HG03571 (cell line): Measurements from ENCODE around the gene LAG3.

Experiments
- ATAC-seq: cut with Tn5 transposase; IDR thresholded peaks from one replicate; pipeline ENCODE4 v1.9.1; 2021; ENCODE audit not compliant: unreplicated experiment

Gene LAG3

DNA sequence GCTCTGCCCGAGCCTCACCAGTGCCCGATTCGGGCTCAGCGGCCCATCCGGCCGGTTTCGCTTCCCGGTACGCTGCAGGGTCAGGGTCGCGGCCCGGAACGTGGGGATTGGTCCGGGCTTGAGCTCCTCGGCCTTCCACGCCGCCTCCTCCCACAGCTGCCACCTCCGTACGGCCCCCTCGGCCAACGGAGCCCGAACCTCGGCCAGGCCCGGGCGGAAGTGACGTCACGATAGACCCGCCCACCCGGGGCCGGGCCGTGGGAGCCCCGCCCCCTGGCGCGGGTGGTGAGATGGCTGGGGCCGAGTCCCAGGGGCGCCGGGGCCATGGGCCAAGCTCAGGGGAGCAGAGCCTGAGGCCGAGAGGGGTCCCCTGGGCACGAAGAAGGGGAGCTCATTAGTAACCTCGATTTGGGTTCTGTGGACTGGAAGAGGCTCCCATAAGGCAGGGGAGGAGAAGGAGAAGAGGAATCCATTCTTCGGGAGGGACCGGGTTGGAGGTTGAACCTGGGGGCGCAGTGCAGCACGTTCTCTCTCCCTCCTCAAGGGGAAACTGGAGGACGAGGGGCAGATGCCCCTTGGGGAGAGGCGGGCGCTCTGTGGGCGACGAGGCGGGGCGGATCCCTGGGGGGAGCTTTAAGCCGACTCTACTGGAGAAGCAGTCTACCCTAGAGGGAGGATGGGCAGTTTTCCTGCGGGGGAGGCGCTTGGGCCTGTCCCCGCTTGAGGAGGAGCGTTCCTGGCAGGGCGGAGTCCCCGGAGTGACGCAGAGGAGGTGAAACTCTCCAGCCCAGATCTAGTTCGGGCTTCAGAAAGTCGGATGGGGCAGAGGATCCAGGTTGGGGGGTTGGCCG lies 19.2 kb upstream of the LAG3 start, which contains the start of gene MLF2:
Gene MLF2 (minus strand): TSS at position 221 of the 851 bp plus-strand sequence. CDS start 807 bp downstream, outside the sequence.
- peak; percentile 84 for ATAC-seq

DNA sequence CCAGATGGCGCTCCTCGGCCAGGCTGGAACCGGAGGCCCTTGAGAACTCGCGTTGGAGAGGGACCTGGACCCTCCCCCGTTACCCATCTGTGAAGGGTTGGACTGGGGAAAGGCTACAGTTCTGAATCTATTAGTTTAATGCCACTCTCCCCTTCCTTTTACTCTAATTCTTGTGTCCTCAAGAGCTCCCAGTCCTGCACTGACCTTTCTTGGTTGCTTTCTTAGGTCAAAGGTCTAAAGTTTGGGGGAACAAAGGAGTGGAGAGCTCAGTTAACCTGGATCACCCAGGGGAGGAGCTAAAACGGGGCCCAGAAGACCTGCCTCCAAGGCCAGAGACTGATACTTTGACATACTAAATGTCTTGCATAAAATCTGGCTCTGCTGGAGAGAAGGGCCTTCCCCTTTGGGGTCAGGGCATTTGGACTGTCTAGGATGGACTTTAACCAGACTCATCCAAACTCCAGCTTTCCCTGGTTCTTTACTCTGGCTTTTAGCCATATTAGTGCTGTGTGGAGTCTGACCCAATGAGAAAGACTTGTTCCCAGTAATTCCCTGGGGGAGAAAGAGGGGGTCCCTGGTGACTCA lies 18.5 kb upstream of the LAG3 start:
- ATAC-seq, result no peak

DNA sequence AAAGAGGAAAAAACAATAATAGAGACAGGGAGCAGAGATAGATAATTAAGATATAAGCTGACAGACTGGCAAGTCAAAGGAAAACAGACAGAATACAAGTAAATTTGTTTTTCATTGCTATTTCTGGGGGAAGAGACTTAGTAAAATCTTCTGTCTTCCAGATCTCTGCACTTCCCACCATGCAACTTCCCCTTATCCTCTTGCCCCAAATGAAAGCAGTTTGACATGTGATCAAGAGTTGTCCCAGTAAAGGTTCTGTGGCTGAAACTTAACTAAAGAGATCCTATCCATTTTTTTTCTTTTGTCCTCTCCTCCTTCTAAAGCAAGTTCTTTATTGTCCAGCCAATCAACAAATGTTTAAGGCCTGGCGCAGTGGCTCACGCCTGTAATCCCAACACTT lies 17.9 kb upstream of the LAG3 start:
- ATAC-seq, result no peak

DNA sequence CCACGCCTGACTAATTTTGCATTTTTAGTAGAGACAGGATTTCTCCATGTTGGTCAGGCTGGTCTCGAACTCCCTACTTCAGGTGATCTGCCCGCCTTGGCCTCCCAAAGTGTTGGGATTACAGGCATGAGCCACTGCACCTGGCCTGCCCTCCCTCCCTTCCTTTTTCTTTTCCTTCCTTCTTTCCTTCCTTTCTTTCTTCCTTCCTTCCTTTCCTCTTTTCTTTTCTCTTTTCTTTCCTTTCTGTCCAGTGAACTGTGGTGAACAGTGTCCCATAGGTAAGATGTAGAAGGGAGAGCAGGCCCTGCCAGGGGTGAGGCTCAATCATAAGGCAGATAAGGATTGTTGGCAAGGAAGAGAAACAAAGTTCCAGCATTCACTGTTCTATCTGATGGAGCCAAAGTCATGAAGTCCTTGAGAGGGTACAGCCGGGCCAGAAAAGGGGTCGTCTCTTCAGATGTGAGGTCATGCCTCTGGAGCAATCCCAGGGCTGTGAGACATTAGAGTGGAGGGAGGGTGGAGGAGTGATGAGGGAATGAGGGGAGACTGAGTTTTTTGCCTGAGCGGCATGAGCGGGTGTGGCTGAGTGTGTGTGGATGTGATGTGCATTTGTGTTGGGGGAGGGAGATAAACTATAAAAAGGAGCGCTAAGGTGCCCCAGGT lies 15.2 kb upstream of the LAG3 start:
- no peak for ATAC-seq

DNA sequence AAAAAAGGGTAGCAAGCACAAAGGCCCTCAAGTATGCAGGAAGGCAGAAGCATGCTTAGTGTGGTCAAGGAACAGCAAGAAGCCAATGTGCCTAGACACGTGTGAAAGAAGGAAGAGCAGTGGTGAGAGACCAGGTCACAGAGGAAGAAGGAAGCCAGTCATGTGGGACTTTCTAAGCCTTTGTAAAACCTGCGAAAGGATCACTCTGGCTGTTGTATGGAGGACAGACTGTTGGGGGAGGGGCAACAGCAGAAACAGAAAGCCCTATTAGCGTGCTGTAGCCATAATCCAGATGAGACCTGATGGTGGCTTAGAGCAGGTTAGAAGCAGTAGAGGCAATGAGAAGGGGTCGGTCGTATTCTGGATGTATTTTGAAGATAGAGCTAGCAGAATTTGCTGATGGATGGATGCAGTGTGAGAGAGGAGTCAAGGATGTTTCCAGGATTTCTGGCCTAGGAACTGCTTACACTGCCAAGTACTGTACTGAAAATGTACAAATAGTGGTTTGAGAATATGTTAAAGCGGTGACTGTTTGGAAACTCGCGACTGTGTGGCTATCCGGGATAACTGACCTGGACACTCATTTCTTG lies 13.7 kb upstream of the LAG3 start:
- ATAC-seq, result no peak

DNA sequence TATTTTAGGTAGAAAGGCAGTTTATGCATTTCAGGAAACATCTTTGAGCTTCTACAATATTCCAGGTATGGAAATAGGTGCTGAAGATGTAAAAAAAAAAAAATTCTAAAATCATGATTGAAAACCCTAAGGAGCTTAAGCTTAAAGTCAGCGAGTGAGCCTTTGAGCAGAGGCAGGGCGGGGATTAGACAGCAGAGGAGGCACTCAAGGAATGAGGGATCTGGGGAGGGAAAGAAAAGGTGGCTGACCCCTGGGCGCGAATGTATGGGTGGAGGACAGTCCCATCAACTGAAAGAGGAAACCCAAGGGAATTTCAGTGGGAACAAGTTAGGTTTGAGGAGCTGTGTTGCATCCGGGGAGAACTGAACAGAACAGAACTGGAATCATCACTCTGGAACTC lies 12.6 kb upstream of the LAG3 start:
- no peak for ATAC-seq

DNA sequence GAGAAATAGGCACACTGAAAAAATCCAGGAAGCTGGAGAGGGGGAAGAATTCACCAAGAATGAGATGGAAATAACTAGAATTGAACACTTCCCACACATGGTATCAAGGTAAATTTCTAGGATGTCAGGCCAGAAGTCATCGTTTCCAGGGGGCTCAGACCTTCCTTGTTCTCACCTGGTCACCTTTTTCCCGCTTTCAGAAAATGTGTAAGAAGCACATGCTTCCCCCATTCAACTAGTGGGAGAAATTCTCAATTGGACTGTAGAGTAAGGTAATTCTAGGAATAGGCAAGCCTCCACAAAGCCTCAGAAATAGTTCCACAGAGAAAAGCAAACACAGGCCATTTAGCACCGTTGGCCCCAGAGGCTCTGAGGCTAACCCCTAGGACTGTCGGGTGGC lies 8.9 kb upstream of the LAG3 start:
- no peak for ATAC-seq

DNA sequence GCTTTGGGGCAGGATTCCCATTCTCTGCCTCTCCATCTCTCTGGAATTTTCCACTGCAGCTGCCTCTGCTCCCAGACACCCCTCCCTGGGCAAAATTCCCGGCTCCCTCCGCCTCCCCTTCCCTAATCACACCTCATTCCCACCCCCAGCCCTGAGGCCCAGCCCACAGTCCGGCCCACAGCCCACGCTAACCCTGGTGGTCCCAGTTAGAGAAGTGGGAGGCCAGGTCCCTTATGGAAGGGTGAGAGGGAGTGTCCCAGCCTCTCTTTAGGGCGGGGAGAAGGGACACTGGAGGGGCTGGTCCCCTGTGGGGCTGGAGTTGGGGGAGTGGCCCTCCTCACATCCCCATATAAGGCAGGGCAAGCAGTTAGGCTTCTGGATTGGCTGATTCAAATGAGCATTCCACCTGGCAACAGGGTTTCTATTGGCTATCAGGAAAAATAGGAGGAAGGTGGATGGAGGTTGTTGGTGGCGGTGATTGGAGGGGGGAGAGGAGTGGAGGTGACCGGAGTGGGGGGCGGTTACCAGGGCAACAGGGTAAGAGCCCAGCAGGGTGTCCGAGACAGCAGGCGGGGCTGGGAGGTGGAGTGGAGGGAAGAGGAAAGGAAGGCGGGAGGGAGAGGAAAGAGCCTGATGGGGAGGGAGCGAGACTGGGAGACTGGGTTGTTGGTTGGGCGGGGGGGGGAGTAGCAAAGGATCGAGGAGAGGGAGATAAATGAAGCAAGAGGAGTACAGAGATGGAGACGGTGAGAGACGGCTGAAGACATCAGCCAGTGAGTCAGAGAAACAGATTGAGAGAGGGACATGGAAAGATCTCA lies 8.1 kb upstream of the LAG3 start:
- peak; percentile 63 for ATAC-seq

DNA sequence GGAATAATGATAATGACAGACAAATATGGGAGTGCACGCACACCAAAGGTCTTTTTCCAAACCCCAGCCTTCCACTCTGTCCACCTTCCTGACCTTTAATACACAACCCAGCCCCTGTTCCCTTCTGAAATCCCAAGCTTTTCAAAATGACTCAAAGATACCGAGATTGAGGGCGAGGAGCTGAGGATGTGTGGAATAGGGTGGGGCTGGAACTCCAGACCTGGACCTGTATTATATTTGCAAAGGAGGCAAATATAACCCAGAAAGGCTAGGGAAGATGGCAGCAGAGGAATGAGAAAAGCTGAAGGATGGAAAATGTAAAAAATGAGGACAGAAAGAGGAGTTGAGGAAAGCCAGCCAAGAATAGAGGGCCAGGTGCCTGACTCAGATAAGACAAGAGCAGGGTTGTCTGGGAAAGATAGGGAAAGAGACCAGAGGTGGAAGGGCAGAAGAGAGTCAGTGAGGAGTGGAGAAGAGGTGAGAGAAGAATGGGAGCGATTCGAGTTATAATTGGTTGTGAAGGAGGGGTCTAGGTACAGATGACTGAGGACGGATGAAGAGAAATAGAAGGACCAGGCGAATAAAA lies 7.2 kb upstream of the LAG3 start:
- no peak for ATAC-seq

DNA sequence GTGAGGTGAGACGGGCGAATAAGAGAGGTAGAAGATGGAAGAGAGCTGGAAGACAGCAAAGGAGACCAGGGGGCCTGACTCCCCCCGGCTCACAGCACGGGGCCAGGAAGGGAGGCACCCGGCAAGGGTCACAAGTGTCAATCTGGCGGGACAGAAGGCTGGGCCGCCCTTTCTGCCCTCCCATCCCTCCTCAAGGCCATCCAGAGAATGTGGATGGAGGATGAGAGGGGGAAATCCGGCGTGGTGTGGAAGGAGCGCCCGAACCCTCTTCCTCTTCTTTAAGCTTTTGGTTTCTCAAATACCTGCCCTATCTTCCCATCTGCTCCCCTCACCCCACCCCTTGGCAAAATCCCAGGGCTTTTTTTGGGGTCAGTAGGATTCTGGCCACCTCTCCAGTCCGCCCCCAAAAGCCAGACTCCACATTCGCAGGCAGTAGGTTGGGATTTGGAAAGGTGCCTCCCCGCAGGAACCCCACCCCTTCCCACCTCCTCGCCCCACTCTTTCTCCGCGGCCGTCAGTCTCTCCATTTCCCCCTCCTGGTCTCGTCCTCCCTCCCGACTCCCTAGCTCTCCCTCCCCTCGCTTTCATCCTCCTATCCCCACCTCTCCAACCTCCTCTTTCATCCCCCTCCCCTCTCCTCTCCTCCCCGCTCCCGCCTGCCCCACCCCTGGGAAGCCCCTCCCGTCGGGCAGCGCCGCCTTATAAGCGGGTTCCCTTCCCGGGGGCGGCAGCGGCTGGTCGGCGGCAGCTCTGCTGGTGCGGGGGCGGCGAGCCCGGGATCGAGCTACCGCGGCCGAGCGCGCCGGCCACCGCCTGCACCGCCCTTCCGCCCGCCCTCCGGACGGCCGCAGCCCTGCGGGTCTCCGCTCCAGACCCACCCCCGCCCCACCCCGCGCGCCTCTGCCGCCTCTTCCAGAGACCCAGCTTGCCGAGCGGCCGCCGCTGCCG lies 6.4 kb upstream of the LAG3 start, which contains the start of gene PTMS:
Gene PTMS (plus strand): TSS at position 730 of the 948 bp plus-strand sequence. CDS start 343 bp downstream, outside the sequence.
- ATAC-seq, result peak; percentile 9

DNA sequence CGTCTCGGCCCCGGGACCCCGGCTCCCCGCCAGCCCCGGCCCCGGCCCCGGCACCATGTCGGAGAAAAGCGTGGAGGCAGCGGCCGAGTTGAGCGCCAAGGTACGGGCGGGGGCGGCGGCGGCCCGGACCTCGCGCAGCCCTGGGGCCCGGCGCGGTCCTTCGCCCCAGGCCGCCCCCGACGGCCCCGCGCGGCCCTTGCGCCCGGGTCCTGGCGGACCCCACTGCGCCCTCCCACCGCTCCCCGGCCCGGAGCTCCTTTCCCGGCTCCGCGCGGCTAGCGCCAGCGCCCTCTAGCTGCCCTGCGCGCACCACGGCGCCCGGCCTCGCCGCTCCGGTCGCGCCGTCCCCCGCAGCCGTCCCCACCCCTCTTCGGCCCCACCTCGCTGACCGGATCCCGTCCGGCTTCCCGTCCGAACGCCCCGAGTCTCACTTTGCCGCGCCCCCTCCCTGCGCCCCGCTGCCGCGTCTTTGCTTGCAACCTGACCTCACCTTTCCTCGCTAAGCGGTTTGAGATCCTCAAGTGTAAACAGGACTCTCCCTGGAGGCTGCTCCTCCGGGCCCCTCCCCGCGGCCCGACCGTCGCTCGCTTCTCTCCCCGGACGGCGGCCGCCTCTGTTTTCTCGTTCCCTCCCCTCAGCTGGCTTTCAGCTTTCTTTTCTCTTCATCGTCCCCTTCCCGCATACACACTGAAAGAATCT lies 5.5 kb upstream of the LAG3 start:
- ATAC-seq, result peak; percentile 45

DNA sequence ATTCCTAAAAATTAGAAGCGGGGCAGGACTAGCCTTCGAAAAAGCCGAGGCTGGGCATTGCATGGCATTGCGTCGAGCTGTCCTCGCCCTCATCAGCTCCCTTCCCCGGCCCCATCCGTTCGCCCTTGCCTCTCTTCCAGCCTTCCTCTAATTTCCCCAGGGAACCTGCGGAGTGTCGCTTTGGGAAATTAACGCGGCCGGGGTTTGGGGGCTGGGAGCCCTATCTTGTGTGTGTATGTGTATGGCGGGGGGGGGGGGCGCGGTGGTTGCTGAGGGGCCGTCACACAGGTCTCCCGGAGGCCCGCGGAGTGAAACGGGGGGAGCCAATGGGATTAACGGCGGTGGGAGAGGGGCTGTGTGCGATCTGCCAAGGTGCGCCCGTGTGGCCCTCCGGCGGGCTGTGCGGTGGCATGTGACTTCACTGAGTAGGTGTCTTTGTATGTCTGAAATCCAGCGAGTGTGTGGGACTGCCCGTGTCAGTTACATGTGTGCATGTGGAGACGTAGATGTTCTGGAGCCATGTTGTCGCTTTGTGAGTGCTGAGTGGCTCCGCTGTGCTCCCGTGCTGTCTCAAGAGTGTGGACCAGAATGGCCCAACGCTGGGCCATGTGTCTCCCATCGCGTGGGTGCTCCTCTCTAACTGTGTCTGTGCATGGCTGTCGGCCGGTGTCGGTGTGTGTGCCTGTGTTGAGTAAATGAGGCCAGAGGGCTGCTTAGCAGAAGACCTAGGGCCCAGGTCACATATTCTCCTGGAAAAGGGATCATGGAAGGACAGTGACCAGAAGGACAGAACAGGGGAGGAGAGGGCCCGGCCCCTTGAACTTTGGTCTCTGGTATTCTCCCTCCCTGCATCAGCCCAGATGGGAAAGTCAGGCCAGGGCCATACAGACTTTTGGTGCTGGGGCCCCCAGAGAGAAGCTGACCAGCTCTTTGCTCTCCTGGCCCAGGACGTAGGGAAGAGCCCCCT lies 4.7 kb upstream of the LAG3 start:
- no peak for ATAC-seq

DNA sequence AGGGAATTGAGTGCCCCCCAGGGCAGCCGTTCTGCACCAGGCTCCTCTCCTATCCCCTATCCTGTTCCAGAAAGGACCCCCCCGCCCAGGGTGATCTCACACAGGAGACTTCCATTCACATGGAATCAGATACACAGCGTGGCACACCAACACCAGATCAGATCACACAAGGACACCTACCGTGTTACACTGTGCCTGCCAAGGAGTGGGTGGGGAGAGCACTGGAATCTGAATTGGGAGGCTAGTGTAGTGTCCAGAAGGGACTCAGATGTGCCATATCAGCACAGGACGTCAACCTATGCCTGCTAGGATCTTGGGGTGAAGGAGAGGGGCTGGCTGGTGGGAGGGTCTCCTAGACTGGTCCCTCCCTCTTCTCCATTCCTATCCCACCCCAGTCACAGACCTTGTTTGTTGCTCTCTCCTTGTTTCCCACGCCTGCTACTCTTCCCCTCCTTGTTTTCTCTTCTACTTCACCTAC lies 3.8 kb upstream of the LAG3 start:
- no peak for ATAC-seq

DNA sequence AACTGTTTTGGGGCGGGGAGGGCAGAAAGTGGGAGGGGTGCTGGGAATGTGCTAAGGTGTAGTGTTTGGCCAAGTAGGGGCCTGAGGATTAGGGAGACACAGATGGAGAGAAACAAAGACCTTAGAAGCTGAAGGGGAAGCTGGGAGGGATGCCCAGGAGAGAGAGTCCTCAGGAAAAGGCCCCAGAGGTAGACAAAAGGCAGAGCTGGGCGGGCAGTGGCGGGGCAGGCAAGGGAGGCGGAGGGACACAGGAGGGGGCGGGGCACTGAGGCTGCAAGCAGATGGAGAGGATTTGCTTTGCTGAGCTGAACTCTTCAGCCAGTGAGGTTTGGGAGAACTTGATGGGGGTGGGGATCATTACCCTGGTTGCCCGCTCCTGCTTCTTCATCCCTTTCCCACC lies 3.3 kb upstream of the LAG3 start:
- no peak for ATAC-seq

DNA sequence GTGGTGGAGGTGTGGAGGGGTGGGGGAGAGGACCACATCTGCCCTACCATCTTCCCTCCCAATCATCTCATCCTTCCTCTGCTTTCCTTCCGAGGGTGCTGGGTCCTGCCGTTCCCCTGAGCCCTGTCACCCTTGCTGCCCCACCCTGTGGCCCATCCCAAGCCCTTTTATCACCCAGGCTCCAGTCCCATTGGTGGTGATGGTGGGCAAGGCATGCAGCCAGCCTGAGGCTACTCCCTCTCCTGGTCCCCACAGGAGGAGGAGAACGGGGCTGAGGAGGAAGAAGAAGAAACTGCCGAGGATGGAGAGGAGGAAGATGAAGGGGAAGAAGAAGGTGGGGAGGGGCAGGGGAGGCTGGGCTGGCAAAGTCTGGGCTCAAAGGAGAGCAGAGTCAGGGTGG lies 2.7 kb upstream of the LAG3 start:
- ATAC-seq, result no peak

DNA sequence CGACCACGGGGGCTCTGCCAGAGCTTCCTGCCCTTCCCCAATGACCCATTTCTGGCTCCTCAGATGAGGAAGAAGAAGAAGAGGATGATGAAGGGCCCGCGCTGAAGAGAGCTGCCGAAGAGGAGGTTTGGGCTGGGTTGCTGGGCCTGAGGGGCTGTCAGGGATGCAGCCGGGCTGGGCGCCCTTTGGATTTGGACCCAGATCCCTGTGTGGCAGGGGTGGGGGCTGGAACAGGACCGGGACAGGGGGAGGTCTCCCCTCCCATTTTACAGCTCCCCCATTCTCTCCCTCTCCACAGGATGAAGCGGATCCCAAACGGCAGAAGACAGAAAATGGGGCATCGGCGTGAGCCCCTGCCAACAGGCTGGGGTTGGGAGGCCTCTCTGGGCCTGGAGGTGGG lies 2.2 kb upstream of the LAG3 start:
- no peak for ATAC-seq

DNA sequence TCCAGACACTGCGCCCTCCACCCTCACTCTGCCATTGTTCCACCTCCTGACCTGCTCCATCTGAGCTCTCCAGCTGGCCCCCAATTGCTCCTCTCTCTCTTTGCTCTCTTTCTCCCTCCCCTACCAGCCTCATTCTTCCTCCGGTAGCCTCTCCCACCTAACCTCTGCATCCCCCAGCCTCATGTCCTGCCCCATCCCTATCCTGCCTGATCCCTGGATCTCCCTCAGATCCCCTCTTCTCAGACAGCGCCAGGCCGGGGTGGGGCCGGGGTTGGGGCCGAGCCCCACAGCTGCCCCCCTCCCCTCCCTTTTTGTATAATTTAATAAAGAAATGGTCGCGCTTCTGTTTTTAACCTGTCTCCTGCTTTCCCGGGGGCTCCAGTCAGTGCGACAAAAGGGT lies 1.7 kb upstream of the LAG3 start:
- no peak for ATAC-seq
